Left ventricle myocardium inferior (tissue), 1 donor: ENCODE results near the gene CASP10. TPM values are rescaled to one million over a fixed set of nuclear protein-coding genes. Genes with fewer than 3 reads are reported as not detected.
"Not testable (repeated sequence)": the region's sequence is repeated elsewhere in the genome, so short reads cannot be mapped to it uniquely, and the experiment has no call there.

Experiments used
- DNase-seq: peaks from one replicate; pipeline ENCODE4 v3.0.0-alpha.2; 2020
- H3K27ac ChIP-seq: fragments of 200-600 bp; replicated peaks from 2 replicates; pipeline ENCODE4 v1.8.0; 2021
- H3K27me3 ChIP-seq: fragments of 200-600 bp; 2 replicates; pipeline ENCODE4 v1.8.0; 2021; ENCODE audit warnings: low read depth
- H3K36me3 ChIP-seq: fragments of 200-600 bp; 2 replicates; pipeline ENCODE4 v1.8.0; 2021
- H3K4me1 ChIP-seq: fragments of 200-600 bp; 2 replicates; pipeline ENCODE4 v1.8.0; 2021
- H3K4me3 ChIP-seq: fragments of 200-600 bp; 2 replicates; pipeline ENCODE4 v1.8.0; 2021; ENCODE audit warnings: mild to moderate bottlenecking, moderate library complexity
- H3K9me3 ChIP-seq: fragments of 200-600 bp; replicated peaks from 2 replicates; pipeline ENCODE4 v1.8.0; 2021
- CTCF ChIP-seq: fragments of 200-600 bp; IDR thresholded peaks from 2 replicates; pipeline ENCODE4 v1.8.0; 2021; ENCODE audit warnings: antibody characterized with exemption, mild to moderate bottlenecking, borderline replicate concordance
- intact Hi-C: fragments of 100-400 bp; cut with micrococcal nuclease; formaldehyde crosslinking; loops from one replicate; pipeline ENCODE4 v1.11.0; 2022
- total RNA-seq: library from RNA; stranded (reverse); fragmentation: NEBNext Ultra II Directional; extraction: Animal tissue kit (Norgen Biotek cat#: 25700); gene quantifications from one replicate; pipeline ENCODE4 v1.2.1, GENCODE V29; 2021
- donor health status: DM: no; HTN: yes; CAD: no; lungs with severe emphysema.

Gene CASP10
- total RNA-seq, 1 donor from 2014 or later: 5.4 TPM

DNA sequence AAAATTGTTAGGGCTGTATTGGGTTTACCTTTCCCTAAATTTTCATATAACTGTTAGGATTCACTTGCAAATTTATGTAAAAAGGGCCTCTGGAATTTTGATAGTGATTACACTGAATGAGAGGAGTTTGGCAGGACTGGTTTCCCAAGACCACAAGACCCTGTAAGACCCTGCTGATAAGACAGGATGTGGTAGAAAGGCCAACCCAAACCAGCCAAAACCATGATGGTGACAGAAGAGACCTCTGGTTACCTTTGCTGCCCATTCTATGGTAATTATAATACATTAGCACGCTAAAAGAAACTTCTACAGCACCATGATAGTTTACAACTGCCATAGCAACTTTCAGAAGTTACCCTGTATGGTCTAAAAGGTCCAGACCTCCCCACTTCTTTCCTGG lies 8.3 kb upstream of the CASP10 start:
- H3K4me3 ChIP-seq: no peak overlapping the region
- no peaks in the 10 kb centered on the region for H3K27me3 ChIP-seq
- no peak overlapping the region for H3K27ac ChIP-seq
- no peaks in the 10 kb centered on the region for H3K4me1 ChIP-seq
- no peak for TF ChIP-seq CTCF
- intact Hi-C loops: no loop called here
- no peak for DNase-seq
- H3K36me3 ChIP-seq: no peaks in the 10 kb centered on the region
- peaks cover 33% of the 10 kb centered on the region for H3K9me3 ChIP-seq

DNA sequence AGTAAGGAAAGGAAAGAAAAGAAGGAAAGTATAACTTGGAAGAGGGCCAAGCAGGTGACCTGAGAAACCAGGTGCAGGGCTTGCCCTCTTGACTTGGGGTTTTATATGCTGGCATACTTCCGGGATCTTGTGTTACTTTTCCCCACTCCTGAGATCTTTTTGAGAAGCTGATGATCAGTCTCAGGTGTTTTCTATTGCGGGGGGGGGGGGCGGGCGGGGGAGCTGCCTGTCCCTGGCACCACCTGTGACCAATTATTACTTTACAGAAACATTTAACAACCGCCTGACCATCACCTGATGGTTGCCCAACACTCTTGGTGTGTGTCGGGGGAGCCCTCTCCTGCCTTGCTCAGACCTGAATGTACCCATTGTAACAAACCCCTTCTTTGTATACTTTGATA lies 6.9 kb upstream of the CASP10 start:
- no peaks in the 10 kb centered on the region for H3K27me3 ChIP-seq
- no peak overlapping the region for H3K4me3 ChIP-seq
- intact Hi-C loops: no loop called here
- TF ChIP-seq CTCF: no peak
- H3K36me3 ChIP-seq: no peaks in the 10 kb centered on the region
- peaks cover 19% of the 10 kb centered on the region for H3K9me3 ChIP-seq
- H3K27ac ChIP-seq: no peak overlapping the region
- no peaks in the 10 kb centered on the region for H3K4me1 ChIP-seq
- no peak for DNase-seq

- TF ChIP-seq CTCF: no peak
- Histone ChIP-seq H3K9me3 (no peaks in the 10 kb centered on the region), H3K27ac (no peak overlapping the region), H3K4me1 (peaks cover 2% of the 10 kb centered on the region), H3K36me3 (no peaks in the 10 kb centered on the region), H3K4me3 (no peak overlapping the region), H3K27me3 (no peaks in the 10 kb centered on the region)
- intact Hi-C loops: no loop called here
- no peak for DNase-seq
These were observed 2.9 kb upstream of the CASP10 start for GRCh38 chr2:201180010-201180409.

GRCh38 chr2:201183365-201183727 lies 405 bp downstream of the CASP10 start:
- H3K4me3 ChIP-seq: peak overlapping the region; percentile 63
- TF ChIP-seq CTCF: no peak
- H3K27me3 ChIP-seq: no peaks in the 10 kb centered on the region
- DNase-seq: no peak
- peak overlapping the region; percentile 73 for H3K27ac ChIP-seq
- intact Hi-C loops: no loop called here
- peaks cover 9% of the 10 kb centered on the region for H3K36me3 ChIP-seq
- H3K4me1 ChIP-seq: peaks cover 18% of the 10 kb centered on the region
- no peaks in the 10 kb centered on the region for H3K9me3 ChIP-seq

GRCh38 chr2:201183835-201184234 lies 894 bp downstream of the CASP10 start:
- Histone ChIP-seq H3K4me3 (peak overlapping the region; percentile 63), H3K36me3 (peaks cover 12% of the 10 kb centered on the region), H3K27ac (peak overlapping the region; percentile 73), H3K4me1 (peaks cover 20% of the 10 kb centered on the region)
- H3K9me3 ChIP-seq, H3K27me3 ChIP-seq, DNase-seq, intact Hi-C loops: not testable (repeated sequence)

DNA sequence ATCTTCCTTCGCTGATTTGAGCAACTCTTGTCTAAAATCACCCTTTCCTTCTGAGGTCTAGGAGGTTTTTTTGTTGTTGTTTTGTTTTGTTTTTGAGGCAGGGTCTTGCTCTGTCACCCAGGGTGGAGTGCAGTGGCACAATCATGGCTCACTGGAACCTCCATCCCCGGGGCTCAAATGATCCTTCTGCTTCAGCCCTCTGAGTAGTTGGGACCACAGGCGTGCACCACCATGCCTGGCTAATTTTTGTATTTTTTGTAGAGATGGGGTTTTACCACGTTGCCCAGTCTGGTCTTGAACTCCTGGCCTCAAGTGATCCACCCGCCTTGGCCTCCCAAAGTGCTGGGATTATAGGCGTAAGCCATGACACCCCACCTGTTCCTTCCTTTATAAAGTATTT lies 1.3 kb downstream of the CASP10 start:
- Histone ChIP-seq H3K36me3 (peaks cover 12% of the 10 kb centered on the region), H3K27ac (peak overlapping the region; percentile 73), H3K4me3 (peak overlapping the region; percentile 63), H3K4me1 (peaks cover 21% of the 10 kb centered on the region)
- intact Hi-C loops, H3K27me3 ChIP-seq, H3K9me3 ChIP-seq, DNase-seq: not testable (repeated sequence)

GRCh38 chr2:201185863-201186262 lies 2.9 kb downstream of the CASP10 start:
- TF ChIP-seq CTCF: no peak
- Histone ChIP-seq H3K27me3 (no peaks in the 10 kb centered on the region), H3K4me1 (peaks cover 37% of the 10 kb centered on the region), H3K27ac (peak overlapping the region; percentile 73), H3K36me3 (peaks cover 12% of the 10 kb centered on the region), H3K4me3 (peak overlapping the region; percentile 63), H3K9me3 (no peaks in the 10 kb centered on the region)
- intact Hi-C loops: loop anchor here (5.0 kb wide), 1 partner anchor 46 kb away; no protein-coding TSS in a partner anchor
- no peak for DNase-seq
